Urothelium cell line (cell line): ENCODE results near the gene TLR1.
"Not testable (repeated sequence)": the region's sequence is repeated elsewhere in the genome, so short reads cannot be mapped to it uniquely, and the experiment has no call there.

Experiments
- DNase-seq: peaks from one replicate; pipeline ENCODE4 v3.0.0; 2011; ENCODE audit warnings: low spot score, mixed read lengths
- FAIRE-seq: peaks from 2 replicates; lab custom pipeline; 2011; peaks lifted over from hg19 to GRCh38; lab: Jason Lieb, UNC

TLR1 gene

GRCh38 chr4:38804654-38805295 lies at the start of gene TLR1:
TSS of gene TLR1 (minus strand) at chr4:38804791. CDS start at chr4:38798831, 5,960 bp downstream.
- no peak for FAIRE-seq
- peak; percentile 27 for DNase-seq

GRCh38 chr4:38846015-38846414 lies 41.4 kb upstream of the TLR1 start:
- DNase-seq (no peak), FAIRE-seq (no peak)

GRCh38 chr4:38842994-38843393 lies 38.4 kb upstream of the TLR1 start:
- DNase-seq (no peak), FAIRE-seq (no peak)

- no peak for FAIRE-seq
- DNase-seq, result no peak
These were observed 33.3 kb upstream of the TLR1 start for GRCh38 chr4:38837849-38838248.

GRCh38 chr4:38837334-38837733 lies 32.7 kb upstream of the TLR1 start:
- FAIRE-seq, result no peak
- DNase-seq, result no peak

GRCh38 chr4:38834570-38834969 lies 30.0 kb upstream of the TLR1 start:
- no peak for FAIRE-seq
- no peak for DNase-seq

- FAIRE-seq, result no peak
- DNase-seq, result no peak
These were observed 28.3 kb upstream of the TLR1 start for GRCh38 chr4:38832624-38833528.

GRCh38 chr4:38832206-38832605 lies 27.6 kb upstream of the TLR1 start:
- FAIRE-seq (no peak), DNase-seq (no peak)

GRCh38 chr4:38831653-38832052 lies 27.1 kb upstream of the TLR1 start:
- no peak for DNase-seq
- no peak for FAIRE-seq

GRCh38 chr4:38829237-38829636 lies 24.6 kb upstream of the TLR1 start:
- FAIRE-seq (no peak), DNase-seq (no peak)

- no peak for FAIRE-seq
These were observed 19.2 kb upstream of the TLR1 start for GRCh38 chr4:38823766-38824165.

GRCh38 chr4:38822748-38823303 lies 18.2 kb upstream of the TLR1 start:
- FAIRE-seq (no peak), DNase-seq (no peak)

More at GRCh38 chr4:38823766-38824165, 19.2 kb upstream of the TLR1 start:
- DNase-seq, result no peak

- FAIRE-seq, result peak; percentile 77
These were observed 17.1 kb upstream of the TLR1 start for GRCh38 chr4:38821739-38822138.

GRCh38 chr4:38820329-38821061 lies 15.9 kb upstream of the TLR1 start:
- FAIRE-seq (no peak), DNase-seq (no peak)

More at GRCh38 chr4:38821739-38822138, 17.1 kb upstream of the TLR1 start:
- no peak for DNase-seq

- DNase-seq (no peak), FAIRE-seq (no peak)
These were observed 15.0 kb upstream of the TLR1 start for GRCh38 chr4:38819569-38819968.

GRCh38 chr4:38818441-38818976 lies 13.9 kb upstream of the TLR1 start:
- FAIRE-seq (no peak), DNase-seq (no peak)

GRCh38 chr4:38815885-38816782 lies 11.5 kb upstream of the TLR1 start:
- no peak for DNase-seq
- no peak for FAIRE-seq

- FAIRE-seq (no peak), DNase-seq (no peak)
These were observed 9.8 kb upstream of the TLR1 start for GRCh38 chr4:38814386-38814785.

GRCh38 chr4:38811297-38811696 lies 6.7 kb upstream of the TLR1 start:
- FAIRE-seq (no peak), DNase-seq (no peak)

GRCh38 chr4:38807462-38807861 lies 2.9 kb upstream of the TLR1 start:
- not testable (repeated sequence) for FAIRE-seq

More at GRCh38 chr4:38807462-38807861, 2.9 kb upstream of the TLR1 start:
- not testable (repeated sequence) for DNase-seq
